H1 (cell line): Measurements from ENCODE around the gene SOWAHD. TPM values are rescaled to one million over a fixed set of nuclear protein-coding genes. Genes with fewer than 3 reads are reported as not detected.

Experiments used
- CTCF ChIA-PET: fragments of 300-600 bp; sonication (Branson Sonifier 250); formaldehyde crosslinking; loops from one replicate; lab custom pipeline; 2021; ENCODE audit not compliant: partially characterized antibody; lab: Charles Lee
- POLR2A ChIA-PET: fragments of 300-600 bp; sonication (Branson Sonifier 250); formaldehyde crosslinking; loops from one replicate; lab custom pipeline; 2021; ENCODE audit warnings: inconsistent platforms; ENCODE audit not compliant: partially characterized antibody; lab: Charles Lee
- DNase-seq, 2 experiments: peaks; one replicate each; pipeline versions ENCODE4 v3.0.0 to v3.0.0-alpha.2; 2010 to 2022; ENCODE audit warnings: low spot score in 2 of 2, low read depth in 1 of 2, mixed read lengths in 1 of 2
- FAIRE-seq: peaks from 2 replicates; lab custom pipeline; 2011; peaks lifted over from hg19 to GRCh38; lab: Jason Lieb, UNC
- H2AFZ ChIP-seq: 2 replicates; pipeline ENCODE4 v1.8.1; 2012; ENCODE audit warnings: low read length, inconsistent platforms
- H2AK5ac ChIP-seq: 2 replicates; pipeline ENCODE4 v1.6.1; 2013; ENCODE audit warnings: low read depth, low read length
- H2BK120ac ChIP-seq: replicated peaks from 2 replicates; pipeline ENCODE3; 2013; ENCODE audit warnings: low read depth, low read length, inconsistent platforms
- H2BK12ac ChIP-seq: 2 replicates; pipeline ENCODE4 v1.6.1; 2013; ENCODE audit warnings: low read depth, low read length
- H2BK15ac ChIP-seq: 2 replicates; pipeline ENCODE4 v1.6.1; 2013; ENCODE audit warnings: low read length
- H2BK20ac ChIP-seq: 2 replicates; pipeline ENCODE4 v1.6.1; 2013; ENCODE audit warnings: low read length
- H2BK5ac ChIP-seq: 2 replicates; pipeline ENCODE4 v1.6.1; 2013; ENCODE audit warnings: low read depth, low read length
- H3K14ac ChIP-seq: 2 replicates; pipeline ENCODE4 v1.6.1; 2013; ENCODE audit warnings: inconsistent platforms; ENCODE audit not compliant: insufficient read length
- H3K18ac ChIP-seq: 2 replicates; pipeline ENCODE4 v1.6.1; 2013; ENCODE audit warnings: low read length; ENCODE audit errors: extremely low read depth
- H3K23ac ChIP-seq: 2 replicates; pipeline ENCODE4 v1.6.1; 2013; ENCODE audit warnings: inconsistent platforms; ENCODE audit not compliant: insufficient read length
- H3K23me2 ChIP-seq: 2 replicates; pipeline ENCODE4 v1.6.1; 2013; ENCODE audit warnings: low read depth, low read length
- H3K27ac ChIP-seq: 2 replicates; pipeline ENCODE4 v1.6.1; 2011; ENCODE audit warnings: low read depth, low read length, inconsistent platforms
- H3K27me3 ChIP-seq, 4 experiments: replicated peaks in 1 of 4; 1 replicate in 1 of 4; 2 replicates in 3 of 4; pipeline versions ENCODE4 v1.6.1 to v1.8.1; 2011 to 2013; ENCODE audit warnings: low read length in 3 of 4, mild to moderate bottlenecking in 3 of 4, inconsistent platforms in 2 of 4, mixed read lengths in 2 of 4, moderate library complexity in 1 of 4; ENCODE audit not compliant: control insufficient read depth in 3 of 4, insufficient read depth in 3 of 4; ENCODE audit errors: extremely low read depth in 1 of 4
- H3K36me3 ChIP-seq, 4 experiments: 2 replicates each; pipeline versions ENCODE4 v1.6.1 to v1.8.1; 2011 to 2013; ENCODE audit warnings: mild to moderate bottlenecking in 4 of 4, low read length in 3 of 4, moderate library complexity in 2 of 4, control low read depth in 1 of 4, inconsistent platforms in 1 of 4; ENCODE audit not compliant: insufficient read depth in 4 of 4, control insufficient read depth in 2 of 4
- H3K4ac ChIP-seq: replicated peaks from 2 replicates; pipeline ENCODE3; 2013; ENCODE audit warnings: low read length, low read depth, mixed read lengths, inconsistent platforms; ENCODE audit not compliant: insufficient read length
- H3K4me1 ChIP-seq, 4 experiments: replicated peaks in 1 of 4; 1 replicate in 1 of 4; 2 replicates in 3 of 4; pipeline versions ENCODE4 v1.6.1 to v1.8.1; 2011 to 2013; ENCODE audit warnings: low read length in 3 of 4, inconsistent platforms in 2 of 4, mixed read lengths in 1 of 4; ENCODE audit not compliant: insufficient read depth in 4 of 4, control insufficient read depth in 3 of 4
- H3K4me2 ChIP-seq, 2 experiments: 2 replicates each; pipeline versions ENCODE4 v1.6.1 to v1.8.1; 2011 to 2013; ENCODE audit warnings: low read depth in 2 of 2, low read length in 2 of 2, control low read depth in 1 of 2, inconsistent platforms in 1 of 2, mild to moderate bottlenecking in 1 of 2; ENCODE audit not compliant: insufficient read depth in 1 of 2
- H3K4me3 ChIP-seq, 4 experiments: fragments of 200-600, 300-600 bp in 1 of 4; sonication (generic), shearing (Covaris generic), sonication (Bioruptor Twin) in 1 of 4; 2 replicates each; pipeline versions ENCODE4 v1.5.1 to v1.8.1; 2011 to 2016; ENCODE audit warnings: low read length in 4 of 4, low read depth in 3 of 4, control low read depth in 2 of 4, inconsistent platforms in 2 of 4, mild to moderate bottlenecking in 2 of 4, mixed read lengths in 1 of 4, moderate library complexity in 1 of 4; ENCODE audit not compliant: insufficient read depth in 2 of 4; ENCODE audit errors: extremely low read depth in 1 of 4
- H3K56ac ChIP-seq: replicated peaks from 2 replicates; pipeline ENCODE3; 2013; ENCODE audit warnings: low read depth, mild to moderate bottlenecking, mixed read lengths, low read length, inconsistent platforms; ENCODE audit not compliant: insufficient read length
- H3K79me1 ChIP-seq: 2 replicates; pipeline ENCODE4 v1.6.1; 2013; ENCODE audit warnings: low read depth, low read length, control low read depth
- H3K79me2 ChIP-seq, 2 experiments: 2 replicates each; pipeline versions ENCODE4 v1.6.1 to v1.8.1; 2012 to 2013; ENCODE audit warnings: low read length in 2 of 2, mild to moderate bottlenecking in 2 of 2, inconsistent platforms in 1 of 2; ENCODE audit not compliant: insufficient read depth in 2 of 2, control insufficient read depth in 1 of 2
- H3K9ac ChIP-seq, 4 experiments: replicated peaks in 1 of 4; 1 replicate in 1 of 4; 2 replicates in 3 of 4; pipeline versions ENCODE4 v1.6.1 to v1.8.1; 2011 to 2013; ENCODE audit warnings: low read depth in 3 of 4, low read length in 3 of 4, control low read depth in 2 of 4, mild to moderate bottlenecking in 2 of 4, moderate library complexity in 2 of 4, inconsistent platforms in 1 of 4; ENCODE audit errors: extremely low read depth in 1 of 4
- H3K9me3 ChIP-seq, 2 experiments: 2 replicates each; pipeline versions ENCODE4 v1.6.1 to v1.8.1; 2012 to 2013; ENCODE audit warnings: mild to moderate bottlenecking in 2 of 2, moderate library complexity in 2 of 2, control low read depth in 1 of 2, inconsistent platforms in 1 of 2, low read depth in 1 of 2, low read length in 1 of 2, mixed read lengths in 1 of 2; ENCODE audit not compliant: insufficient read depth in 2 of 2
- H4K20me1 ChIP-seq, 2 experiments: replicated peaks in 1 of 2; 2 replicates each; pipeline versions ENCODE3 to v1.8.1; 2011 to 2013; ENCODE audit warnings: inconsistent platforms in 2 of 2, low read length in 2 of 2, mild to moderate bottlenecking in 1 of 2; ENCODE audit not compliant: insufficient read depth in 2 of 2, control insufficient read depth in 1 of 2
- H4K5ac ChIP-seq: 2 replicates; pipeline ENCODE4 v1.6.1; 2013; ENCODE audit warnings: low read length, low read depth, mixed read lengths, inconsistent platforms; ENCODE audit not compliant: insufficient read length
- H4K8ac ChIP-seq: 2 replicates; pipeline ENCODE4 v1.8.0; 2013; ENCODE audit warnings: mild to moderate bottlenecking, moderate library complexity, low read length, inconsistent platforms; ENCODE audit not compliant: insufficient read depth; ENCODE audit errors: extremely low read depth
- H4K91ac ChIP-seq: replicated peaks from 2 replicates; pipeline ENCODE3; 2013; ENCODE audit warnings: low read length, mixed read lengths, inconsistent platforms; ENCODE audit not compliant: insufficient read length
- ASH2L ChIP-seq: fragments of 200-600, 300-600 bp; sonication (generic); IDR thresholded peaks from one replicate; pipeline ENCODE4 v1.7.1; 2017; ENCODE audit warnings: low read length
- BRCA1 ChIP-seq: IDR thresholded peaks from 2 replicates; pipeline ENCODE4 v1.6.1; 2012; ENCODE audit warnings: low read depth, low read length, improper control_type of control experiment
- CEBPB ChIP-seq: IDR thresholded peaks from 2 replicates; pipeline ENCODE4 v1.6.1; 2012; ENCODE audit warnings: low read depth, low read length
- CHD2 ChIP-seq: IDR thresholded peaks from 2 replicates; pipeline ENCODE4 v1.6.1; 2012; ENCODE audit warnings: low read length, improper control_type of control experiment
- CREB1 ChIP-seq: IDR thresholded peaks from 2 replicates; pipeline ENCODE4 v1.6.1; 2012; ENCODE audit warnings: inconsistent platforms
- CTBP2 ChIP-seq: IDR thresholded peaks from 2 replicates; pipeline ENCODE4 v1.7.0; 2011; ENCODE audit warnings: borderline replicate concordance, mild to moderate bottlenecking, moderate library complexity, mixed read lengths, low read length; ENCODE audit not compliant: insufficient read depth, insufficient read length
- E2F6 ChIP-seq: IDR thresholded peaks from 2 replicates; pipeline ENCODE4 v1.6.1; 2012; ENCODE audit warnings: inconsistent platforms
- EGR1 ChIP-seq: IDR thresholded peaks from 2 replicates; pipeline ENCODE4 v1.6.1; 2011; ENCODE audit warnings: low read depth, low read length, borderline replicate concordance
- FOSL1 ChIP-seq: IDR thresholded peaks from 2 replicates; pipeline ENCODE4 v1.6.1; 2011; ENCODE audit warnings: mild to moderate bottlenecking, low read depth, low read length, moderate library complexity; ENCODE audit not compliant: insufficient read depth
- KDM1A ChIP-seq: fragments of 200-600, 300-600 bp; sonication (generic); IDR thresholded peaks from 2 replicates; pipeline ENCODE4 v1.7.1; 2016; ENCODE audit warnings: mild to moderate bottlenecking, low read length, borderline replicate concordance
- POLR2AphosphoS5 ChIP-seq: IDR thresholded peaks from 2 replicates; pipeline ENCODE4 v1.6.1; 2011; ENCODE audit warnings: low read depth, low read length
- RFX5 ChIP-seq: IDR thresholded peaks from 2 replicates; pipeline ENCODE4 v1.6.1; 2011; ENCODE audit warnings: low read depth, low read length, improper control_type of control experiment, borderline replicate concordance
- SIX5 ChIP-seq: IDR thresholded peaks from 2 replicates; pipeline ENCODE4 v1.6.1; 2011; ENCODE audit warnings: mild to moderate bottlenecking, low read depth, low read length
- USF2 ChIP-seq: IDR thresholded peaks from 2 replicates; pipeline ENCODE4 v1.6.1; 2011; ENCODE audit warnings: low read length, improper control_type of control experiment
- WGBS, 2 experiments: shearing (Covaris generic) in 1 of 2; methylation state at CpG; one replicate each; pipeline versions ENCODE4 v1.1.6 to v1.1.7; 2013 to 2015; ENCODE audit warnings: low lambda C conversion rate in 2 of 2, mixed read lengths in 2 of 2, inconsistent platforms in 1 of 2, low coverage in 1 of 2, missing lambda C conversion rate in 1 of 2; ENCODE audit not compliant: insufficient replicate concordance in 2 of 2, insufficient coverage in 1 of 2, insufficient read length in 1 of 2; ENCODE audit errors: extremely low coverage in 1 of 2, missing lambda C conversion rate in 1 of 2; 5-methylcytosine and 5-hydroxymethylcytosine counted together
- polyA plus RNA-seq, 7 experiments: library from polyadenylated mRNA; depleted of rRNA in 3 of 7; stranded (reverse) in 5 of 7; unstranded in 2 of 7; fragments of >200 nt in 5 of 7; fragments of 200-250 nt in 2 of 7; gene quantifications; 1 replicate in 5 of 7; 2 replicates in 1 of 7; 4 replicates in 1 of 7; pipeline versions ENCODE4 v1.2.1 to v1.2.3, GENCODE V29; 2011 to 2013; ENCODE audit warnings: missing spikeins in 2 of 7, mixed read lengths in 2 of 7
- total RNA-seq: library from RNA; stranded (reverse); fragmentation: NEBNext Ultra II Directional; extraction: Animal tissue kit (Norgen Biotek cat#: 25700); gene quantifications from 2 replicates; pipeline ENCODE4 v1.2.1, GENCODE V29; 2021

Gene SOWAHD
- total and polyA plus RNA-seq, 2 of the 8 experiments (the other 6 are each of a cell fraction or from before 2014, with no cell fraction given) = 1.7 to 2.9 TPM

- no peak overlapping the region for H3K23ac ChIP-seq
- CTCF ChIA-PET = interaction anchor here (1.2 kb wide), 1 partner anchor 10 kb away, joined by 3 read pairs; no protein-coding TSS in a partner anchor
- H3K4me3 ChIP-seq = no peak overlapping the region
- DNase-seq = no peak
- no peak overlapping the region for H2BK120ac ChIP-seq
- no peak overlapping the region for H2BK12ac ChIP-seq
- no peak overlapping the region for H2BK15ac ChIP-seq
- H3K23me2 ChIP-seq = no peaks in the 10 kb centered on the region
- H3K9me3 ChIP-seq = no peaks in the 10 kb centered on the region
- no peak overlapping the region for H3K56ac ChIP-seq
- no peak overlapping the region for H3K9ac ChIP-seq
- H2AK5ac ChIP-seq = no peak overlapping the region
- H3K36me3 ChIP-seq = no peaks in the 10 kb centered on the region
- no peak overlapping the region for H4K5ac ChIP-seq
- no peaks in the 10 kb centered on the region for H3K27me3 ChIP-seq
- H3K4me2 ChIP-seq = no peak overlapping the region
- FAIRE-seq = no peak
- H4K8ac ChIP-seq = no peak overlapping the region
- no peak overlapping the region for H4K91ac ChIP-seq
- no peak overlapping the region for H3K4ac ChIP-seq
- no peak overlapping the region for H2BK20ac ChIP-seq
- no peaks in the 10 kb centered on the region for H4K20me1 ChIP-seq
- H2AFZ ChIP-seq = no peak overlapping the region
- no peak overlapping the region for H3K27ac ChIP-seq
- no peak overlapping the region for H2BK5ac ChIP-seq
- H3K4me1 ChIP-seq = no peaks in the 10 kb centered on the region
- H3K79me1 ChIP-seq = no peaks in the 10 kb centered on the region
- H3K14ac ChIP-seq = no peak overlapping the region
- no peak overlapping the region for H3K18ac ChIP-seq
- no peaks in the 10 kb centered on the region for H3K79me2 ChIP-seq
- 63% methylated on average over 1 of the region's 1 CpG; no CpG with 5 or more reads in 1 of the 2 experiments for WGBS, 2 experiments
- POLR2A ChIA-PET = interaction anchor here (1.2 kb wide), 1 partner anchor 18 kb away, joined by 3 read pairs; the partner anchor contains the start of gene RPL39
- no peak for TF ChIP-seq CREB1
- TF ChIP-seq RFX5 = no peak
- no peak for TF ChIP-seq CHD2
- TF ChIP-seq POLR2AphosphoS5 = no peak
- no peak for TF ChIP-seq CTBP2
- TF ChIP-seq BRCA1 = no peak
- TF ChIP-seq KDM1A = no peak
- TF ChIP-seq USF2 = no peak
- TF ChIP-seq FOSL1 = no peak
- TF ChIP-seq SIX5 = no peak
- TF ChIP-seq ASH2L = no peak
- TF ChIP-seq E2F6 = no peak
- no peak for TF ChIP-seq CEBPB
- no peak for TF ChIP-seq EGR1
Measured at GRCh38 chrX:119809185-119809666, 50.8 kb downstream of the SOWAHD start.
